GM23338 (cell line): Measurements from ENCODE around the gene SHB. TPM values are rescaled to one million over a fixed set of nuclear protein-coding genes. Genes with fewer than 3 reads are reported as not detected.

Source experiments
- ATAC-seq: fragments of 200-7000 bp; cut with Tn5 transposase; 3 replicates; pipeline ENCODE4 v1.9.1; 2020
- DNase-seq: peaks from one replicate; pipeline ENCODE4 v3.0.0-alpha.2; 2015; ENCODE audit warnings: low spot score
- H2AFZ ChIP-seq: fragments of 200-600 bp; sonication (generic); 2 replicates; pipeline ENCODE4 v1.8.0; 2016; ENCODE audit warnings: antibody characterized with exemption, mild to moderate bottlenecking, moderate library complexity
- H3F3A ChIP-seq: fragments of 200-600 bp; sonication (generic); replicated peaks from 2 replicates; pipeline ENCODE4 v1.8.0; 2017; ENCODE audit warnings: antibody characterized with exemption, mixed run types, low read depth
- H3K27ac ChIP-seq: fragments of 200-600 bp; sonication (generic); 2 replicates; pipeline ENCODE4 v1.6.1; 2016; ENCODE audit warnings: low read depth
- H3K27me3 ChIP-seq: fragments of 200-600 bp; sonication (generic); 2 replicates; pipeline ENCODE4 v1.8.0; 2016; ENCODE audit warnings: mild to moderate bottlenecking, mixed run types, moderate library complexity; ENCODE audit not compliant: insufficient read depth
- H3K36me3 ChIP-seq: fragments of 200-600 bp; sonication (generic); 2 replicates; pipeline ENCODE4 v1.8.0; 2016; ENCODE audit warnings: mild to moderate bottlenecking; ENCODE audit not compliant: insufficient read depth
- H3K4me1 ChIP-seq: fragments of 200-600 bp; sonication (generic); 2 replicates; pipeline ENCODE4 v1.8.0; 2016; ENCODE audit warnings: mild to moderate bottlenecking, moderate library complexity; ENCODE audit not compliant: insufficient read depth
- H3K4me2 ChIP-seq: fragments of 200-600 bp; sonication (generic); 2 replicates; pipeline ENCODE4 v1.7.1; 2017; ENCODE audit warnings: mixed run types
- H3K4me3 ChIP-seq: fragments of 200-600 bp; sonication (generic); 2 replicates; pipeline ENCODE4 v1.6.1; 2016; ENCODE audit warnings: mixed run types
- H3K79me2 ChIP-seq: fragments of 200-600 bp; sonication (generic); replicated peaks from 2 replicates; pipeline ENCODE4 v1.8.0; 2017; ENCODE audit warnings: mild to moderate bottlenecking; ENCODE audit not compliant: insufficient read depth
- H3K9me2 ChIP-seq: fragments of 200-600 bp; sonication (generic); 2 replicates; pipeline ENCODE4 v1.8.0; 2017; ENCODE audit not compliant: insufficient read depth
- H4K20me1 ChIP-seq: fragments of 200-600 bp; sonication (generic); replicated peaks from 2 replicates; pipeline ENCODE4 v1.8.0; 2017; ENCODE audit warnings: mild to moderate bottlenecking; ENCODE audit not compliant: insufficient read depth
- H3K27ac Mint-ChIP-seq: 2 replicates; pipeline ENCODE4 v1.8.0; 2020; ENCODE audit warnings: inconsistent platforms, mild to moderate bottlenecking, moderate library complexity, mixed read lengths
- H3K27me3 Mint-ChIP-seq: 3 replicates; pipeline ENCODE4 v1.8.0; 2022; ENCODE audit warnings: low read depth, mild to moderate bottlenecking, moderate library complexity, mixed read lengths, inconsistent platforms; ENCODE audit not compliant: insufficient read depth, poor library complexity
- H3K36me3 Mint-ChIP-seq: 3 replicates; pipeline ENCODE4 v1.8.0; 2021; ENCODE audit warnings: low read depth, mild to moderate bottlenecking, inconsistent platforms, moderate library complexity, mixed read lengths
- H3K4me1 Mint-ChIP-seq: 3 replicates; pipeline ENCODE4 v1.8.0; 2020; ENCODE audit warnings: mild to moderate bottlenecking, inconsistent platforms, mixed read lengths
- H3K4me3 Mint-ChIP-seq: 3 replicates; pipeline ENCODE4 v1.8.0; 2021; ENCODE audit warnings: moderate library complexity, mild to moderate bottlenecking, inconsistent platforms, mixed read lengths
- H3K9me3 Mint-ChIP-seq: 3 replicates; pipeline ENCODE4 v1.8.0; 2020; ENCODE audit warnings: moderate library complexity, mild to moderate bottlenecking, inconsistent platforms, mixed read lengths
- CTCF ChIP-seq, 2 experiments: fragments of 200-600 bp in 1 of 2; sonication (generic) in 1 of 2; conservative IDR thresholded peaks; 2 replicates each; pipeline versions ENCODE4 v1.5.1 to v1.6.1; 2016 to 2017; ENCODE audit warnings: antibody characterized with exemption in 2 of 2, low read depth in 2 of 2, mild to moderate bottlenecking in 2 of 2, moderate library complexity in 1 of 2
- EZH2 ChIP-seq: fragments of 200-600 bp; sonication (generic); IDR thresholded peaks from one replicate; pipeline ENCODE4 v1.8.0; 2017; ENCODE audit warnings: antibody characterized with exemption, mild to moderate bottlenecking, low read depth; ENCODE audit not compliant: unreplicated experiment
- POLR2AphosphoS5 ChIP-seq: IDR thresholded peaks from 2 replicates; pipeline ENCODE4 v1.6.1; 2016; ENCODE audit warnings: antibody characterized with exemption, low read depth
- STAT1 ChIP-seq: IDR thresholded peaks from one replicate; pipeline ENCODE4 v1.6.1; 2016; ENCODE audit warnings: antibody characterized with exemption; ENCODE audit not compliant: unreplicated experiment
- ZNF114 ChIP-seq: fragments of 250-450 bp; sonication (Bioruptor Pico); IDR thresholded peaks from 2 replicates; pipeline ENCODE4 v1.5.0; 2020; ENCODE audit warnings: mild to moderate bottlenecking, moderate library complexity
- ZNF331 ChIP-seq: fragments of 250-450 bp; sonication (Bioruptor Pico); IDR thresholded peaks from 2 replicates; pipeline ENCODE4 v1.5.0; 2020; ENCODE audit warnings: low read depth, mild to moderate bottlenecking, moderate library complexity
- ZNF462 ChIP-seq: fragments of 250-450 bp; sonication (Bioruptor Pico); IDR thresholded peaks from 2 replicates; pipeline ENCODE4 v1.5.0; 2020; ENCODE audit warnings: mild to moderate bottlenecking, moderate library complexity
- polyA plus RNA-seq: library from polyadenylated mRNA; unstranded; fragments of >200 nt; fragmentation: Nextera tagmentation; extraction: Ambion mirVana; gene quantifications from 2 replicates; pipeline ENCODE4 v1.2.1, GENCODE V29; 2016
- total RNA-seq: library from RNA; depleted of rRNA; stranded (reverse); fragments of >200 nt; shearing (Covaris generic); gene quantifications from 2 replicates; pipeline ENCODE4 v1.2.3, GENCODE V29; 2014

SHB gene
- total and polyA plus RNA-seq, 2 experiments from 2014 or later = 1.5 to 14.0 TPM

GRCh38 chr9:38007016-38007415, 62.0 kb downstream of the SHB start (continued):
- no peak for TF ChIP-seq ZNF462 (CRISPR knock-in tag)
- TF ChIP-seq ZNF114 (CRISPR knock-in tag) = no peak
- no peak for TF ChIP-seq CTCF (conservative IDR thresholded peaks at IDR 0.05; ENCODE audit: low read depth in 2 of 2)
- no peak for TF ChIP-seq STAT1
- no peak for TF ChIP-seq EZH2
- TF ChIP-seq POLR2AphosphoS5 = no peak

GRCh38 chr9:38006163-38006562, 62.9 kb downstream of the SHB start:
- ATAC-seq (no peak), DNase-seq (no peak)
- H3K79me2 ChIP-seq = 0 out of 2 replicates have a peak, but pooled peaks cover 4% of the 10 kb centered on the region
- peaks cover 23% of the 10 kb centered on the region for H3K4me1 ChIP-seq
- no peak overlapping the region for H3K27ac ChIP-seq
- no peak overlapping the region for H3K4me3 Mint-ChIP-seq
- H3K4me3 ChIP-seq = no peak overlapping the region
- no peaks in the 10 kb centered on the region for H4K20me1 ChIP-seq
- H3K27ac Mint-ChIP-seq = peak overlapping the region; percentile 68; the same call in 1 of the 2 replicates
- no peaks in the 10 kb centered on the region for H3K27me3 ChIP-seq
- no peaks in the 10 kb centered on the region for H3K36me3 ChIP-seq
- no peaks in the 10 kb centered on the region for H3K9me2 ChIP-seq
- no peak overlapping the region for H2AFZ ChIP-seq
- H3K9me3 Mint-ChIP-seq = no peaks in the 10 kb centered on the region
- no peaks in the 10 kb centered on the region for H3F3A ChIP-seq
- H3K36me3 Mint-ChIP-seq = no peaks in the 10 kb centered on the region
- H3K4me1 Mint-ChIP-seq = peaks cover 35% of the 10 kb centered on the region
- H3K27me3 Mint-ChIP-seq = peaks cover 13% of the 10 kb centered on the region
- no peak overlapping the region for H3K4me2 ChIP-seq
- TF ChIP-seq CTCF (conservative IDR thresholded peaks at IDR 0.05; ENCODE audit: low read depth in 2 of 2) (no peak), ZNF331 (no peak), EZH2 (no peak), ZNF114 (CRISPR knock-in tag) (no peak)
